Activated gamma-delta T cell treated with Interleukin-2 at 50 U/mL for 16 hours (primary cell): ENCODE measurements around the gene TUSC2.
A peak's percentile ranks its signal among the peaks of the same experiment; 100 is the strongest.

ENCODE experiments used
- DNase-seq: peaks from one replicate; pipeline ENCODE4 v3.0.0-alpha.2; 2020

TUSC2 gene

DNA sequence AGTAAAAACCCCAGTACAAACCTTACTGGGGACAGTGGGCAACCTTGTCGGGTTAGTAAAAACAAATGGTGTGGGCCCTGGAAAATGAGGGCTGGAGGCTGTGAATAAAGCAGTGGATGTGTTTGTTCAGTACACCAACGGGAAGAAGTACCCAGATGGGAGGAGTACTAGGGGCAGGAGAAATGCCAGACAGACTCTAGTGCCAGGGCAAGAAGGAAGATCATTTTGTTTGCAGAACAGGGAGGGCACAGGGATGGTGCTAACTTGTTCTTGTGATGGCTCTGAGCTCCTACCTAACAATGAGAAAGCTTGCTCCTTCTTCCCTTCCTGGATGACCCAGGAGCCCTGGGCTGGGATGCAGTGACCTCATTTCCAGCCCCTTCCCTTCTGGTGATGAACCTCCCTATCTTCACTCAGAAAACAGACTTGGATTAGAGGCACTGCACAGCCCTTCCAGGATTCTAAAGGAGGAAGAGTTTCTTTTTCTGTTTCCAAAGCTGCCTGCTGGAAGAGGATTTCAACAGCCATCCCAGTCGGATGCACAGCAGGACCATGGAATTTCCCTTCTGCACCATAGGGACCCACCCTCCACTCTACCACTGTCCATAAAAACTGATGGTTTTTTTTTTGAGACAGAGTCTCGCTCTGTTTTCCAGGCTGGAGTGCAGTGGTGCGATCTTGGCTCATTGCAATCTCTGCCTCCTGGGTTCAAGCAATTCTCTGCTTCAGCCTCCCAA is 6.5 kb upstream of the TUSC2 start:
- no peak for DNase-seq

DNA sequence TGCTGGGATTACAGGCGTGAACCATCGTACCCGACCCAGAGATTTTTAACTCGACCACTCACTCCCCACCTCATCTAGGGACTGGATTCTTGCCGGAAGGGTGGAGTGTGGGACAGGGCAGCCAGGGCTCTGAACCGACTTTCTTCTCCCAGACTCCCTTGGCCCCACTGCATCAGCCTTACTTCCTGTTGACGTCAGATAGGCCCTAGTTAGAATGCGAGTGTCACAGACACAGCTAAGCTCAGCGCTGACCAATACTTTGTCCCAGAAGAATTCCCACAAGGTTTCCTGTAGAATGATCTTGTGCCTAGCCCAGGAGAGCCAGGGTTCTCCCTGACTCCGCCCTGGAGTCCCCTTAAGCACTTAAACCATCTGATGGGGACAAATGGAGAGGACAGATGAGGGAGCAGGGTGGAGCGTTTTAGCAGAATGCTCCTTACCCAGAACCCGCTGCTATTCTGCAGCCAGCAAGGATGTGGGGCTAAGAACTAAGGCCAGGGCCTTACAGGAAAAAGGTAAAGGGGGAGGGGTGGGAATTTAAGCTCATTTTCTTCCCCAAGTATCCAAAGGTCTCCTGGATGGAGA is 5.8 kb upstream of the TUSC2 start:
- DNase-seq, result no peak

DNA sequence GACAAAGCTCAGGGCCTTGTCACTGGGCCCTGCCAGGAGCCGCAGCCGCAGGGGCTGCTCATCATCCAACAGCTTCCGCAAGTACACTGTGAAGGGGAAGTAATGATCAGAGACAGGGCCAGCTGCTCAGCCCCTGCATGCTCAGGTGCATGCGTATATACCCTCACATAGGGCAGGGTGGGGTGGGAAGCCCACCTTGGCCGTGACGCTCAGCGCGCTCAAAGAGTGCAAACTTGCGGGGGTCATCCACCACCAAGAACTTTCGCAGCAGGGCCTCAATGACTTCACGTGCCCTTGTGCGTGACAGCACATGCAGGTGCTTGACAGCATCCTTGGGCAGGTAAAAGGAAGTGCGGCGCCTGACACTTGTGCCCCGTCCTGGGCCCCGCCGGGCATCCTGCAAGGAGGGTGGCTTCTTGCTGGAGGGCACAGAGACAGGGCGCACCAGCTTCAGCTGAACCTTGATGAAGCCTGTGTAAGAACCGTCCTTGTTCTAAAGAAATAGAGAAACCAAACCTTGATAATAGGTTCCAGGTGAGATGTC is 3.4 kb upstream of the TUSC2 start:
- DNase-seq, result no peak

DNA sequence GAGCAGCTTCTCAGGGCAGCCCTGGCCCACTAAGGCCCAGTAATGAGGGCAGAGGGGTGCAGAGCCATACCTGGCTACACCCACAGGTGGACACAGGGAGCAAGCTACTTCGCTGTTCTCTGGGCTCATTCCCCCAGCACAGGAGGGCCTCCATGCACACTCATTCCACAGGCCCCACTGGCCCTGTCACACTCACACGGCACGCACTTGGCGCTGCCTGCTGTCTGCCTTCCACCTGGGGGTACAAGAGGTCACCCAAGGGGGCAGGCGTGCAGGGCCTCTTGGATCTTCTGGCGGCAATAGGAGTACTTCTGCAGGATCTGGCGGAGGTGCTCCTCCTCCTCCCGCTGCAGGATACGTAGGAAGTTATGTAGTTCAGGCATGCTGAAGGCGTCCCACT is 2.3 kb upstream of the TUSC2 start:
- no peak for DNase-seq

DNA sequence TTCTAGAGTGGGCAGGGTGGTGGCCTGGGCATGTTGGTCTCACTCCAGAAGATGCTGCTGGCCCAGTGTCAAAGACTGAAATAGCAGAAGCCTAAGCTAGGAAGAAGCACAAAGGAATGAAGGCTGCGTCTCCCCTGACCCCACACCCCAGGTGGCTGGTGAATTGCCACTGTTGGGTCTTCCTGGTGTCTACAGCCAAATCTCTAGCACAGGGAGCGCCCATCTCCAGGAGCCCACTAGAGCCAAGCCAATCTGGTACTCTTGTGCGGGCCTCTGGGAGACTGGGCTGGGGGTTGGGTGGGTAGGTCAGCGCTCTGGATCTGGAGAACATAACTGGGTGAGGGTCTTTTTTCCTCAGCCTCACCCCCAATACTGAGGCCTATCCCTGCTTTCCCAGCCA is 894 bp downstream of the TUSC2 start:
- DNase-seq, result no peak

DNA sequence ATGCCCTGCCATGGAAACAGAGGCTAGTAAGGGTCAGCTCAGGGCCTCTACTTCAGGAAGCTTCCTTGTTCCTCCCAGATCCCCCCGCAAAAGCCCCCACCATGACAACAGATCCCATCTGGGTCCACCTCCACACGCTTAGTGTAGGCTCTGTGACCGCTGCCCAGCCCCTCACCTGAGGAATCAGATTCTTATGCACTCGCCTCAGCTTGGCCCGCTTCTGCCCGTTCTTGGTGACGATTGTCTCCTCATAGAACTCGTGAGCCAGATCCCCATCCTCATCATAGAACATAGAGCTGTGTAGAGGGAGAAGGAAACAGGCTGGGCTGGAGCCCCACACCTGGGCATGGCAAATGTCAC is 1.9 kb downstream of the TUSC2 start:
- no peak for DNase-seq

DNA sequence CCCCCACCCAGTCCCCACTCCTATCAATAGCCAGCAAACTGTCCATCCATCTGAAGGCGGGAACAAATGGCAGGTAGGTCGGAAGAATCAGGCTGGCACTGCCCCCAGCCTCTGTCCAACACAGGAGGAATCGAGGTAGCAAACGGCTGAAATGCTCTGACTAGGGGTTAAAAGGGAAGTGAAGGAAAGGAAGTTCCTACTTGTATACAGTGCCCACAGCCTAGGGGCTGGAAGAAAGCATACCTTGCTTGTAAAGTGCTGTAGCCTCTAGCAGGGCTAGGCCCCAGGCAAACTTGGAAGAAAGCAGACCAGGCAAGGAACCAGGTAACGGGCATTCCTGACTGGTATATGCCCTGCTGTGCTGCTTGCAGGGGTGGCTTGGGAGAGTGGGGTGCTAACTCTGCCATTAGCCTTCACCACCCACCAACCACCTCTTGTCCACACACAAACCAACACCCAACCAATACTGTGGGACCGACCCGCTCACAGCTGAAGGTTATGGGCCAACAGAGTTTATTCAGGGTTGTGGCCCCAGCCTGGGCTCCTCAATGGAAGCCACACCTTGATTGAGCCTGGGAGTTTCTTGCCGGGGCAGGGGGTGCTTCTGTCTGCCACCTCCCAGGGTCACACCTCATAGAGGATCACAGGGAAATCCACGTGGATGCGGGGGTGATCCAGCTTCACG is 2.4 kb downstream of the TUSC2 start:
- no peak for DNase-seq

DNA sequence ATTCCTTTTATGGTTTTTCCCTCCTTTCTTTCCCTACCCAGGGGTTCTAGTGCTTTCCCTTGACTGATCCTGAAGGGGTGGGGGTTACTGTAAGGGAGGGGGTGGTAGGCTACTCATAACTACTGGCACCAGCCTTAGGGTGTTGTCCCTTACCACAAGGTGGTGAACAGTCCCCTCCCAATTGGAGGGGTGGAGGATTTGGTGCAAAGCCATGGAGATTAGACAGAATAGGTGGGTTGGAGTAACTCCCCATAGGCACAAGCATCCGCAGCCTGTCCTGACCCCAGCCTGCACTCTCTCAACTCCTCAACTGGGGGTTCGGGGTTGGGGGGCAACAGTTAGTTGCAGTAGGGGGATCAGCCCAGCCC is 2.9 kb downstream of the TUSC2 start:
- no peak for DNase-seq

DNA sequence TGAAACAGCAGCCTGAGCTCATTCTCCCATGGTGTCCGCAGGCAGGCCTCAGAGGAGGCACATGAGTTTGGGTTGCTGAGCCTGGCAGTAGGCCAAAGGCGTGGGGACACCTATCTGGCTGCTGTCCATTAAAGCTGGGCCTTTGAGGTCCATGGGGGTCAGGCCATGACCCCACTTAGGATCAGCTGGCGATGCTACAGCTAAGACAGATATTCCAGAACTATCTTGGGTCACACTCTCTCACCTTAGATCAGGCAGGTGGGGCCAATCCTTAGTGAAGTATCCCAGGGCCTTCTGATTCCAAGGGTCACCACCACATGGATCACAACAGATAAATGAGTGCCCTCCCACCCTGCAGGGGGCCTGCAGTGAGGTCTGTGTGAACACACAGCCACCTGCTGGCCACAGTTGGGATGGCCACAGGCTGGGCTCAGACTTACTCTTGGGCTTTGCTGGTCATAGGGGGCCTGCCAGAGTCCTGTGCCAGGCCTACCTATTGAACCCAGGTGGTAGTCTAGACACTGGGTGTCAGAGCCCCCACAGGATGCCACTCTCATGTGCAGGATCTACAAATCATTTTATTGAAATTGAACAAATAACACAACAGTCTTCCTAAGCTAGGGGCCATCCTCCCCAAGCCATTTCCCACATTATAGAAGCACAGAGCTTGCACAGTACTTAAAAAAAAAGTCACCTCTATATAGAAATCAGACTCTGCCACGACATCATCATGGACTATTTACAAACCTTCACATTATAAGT is 3.5 kb downstream of the TUSC2 start:
- peak; percentile 61 for DNase-seq

DNA sequence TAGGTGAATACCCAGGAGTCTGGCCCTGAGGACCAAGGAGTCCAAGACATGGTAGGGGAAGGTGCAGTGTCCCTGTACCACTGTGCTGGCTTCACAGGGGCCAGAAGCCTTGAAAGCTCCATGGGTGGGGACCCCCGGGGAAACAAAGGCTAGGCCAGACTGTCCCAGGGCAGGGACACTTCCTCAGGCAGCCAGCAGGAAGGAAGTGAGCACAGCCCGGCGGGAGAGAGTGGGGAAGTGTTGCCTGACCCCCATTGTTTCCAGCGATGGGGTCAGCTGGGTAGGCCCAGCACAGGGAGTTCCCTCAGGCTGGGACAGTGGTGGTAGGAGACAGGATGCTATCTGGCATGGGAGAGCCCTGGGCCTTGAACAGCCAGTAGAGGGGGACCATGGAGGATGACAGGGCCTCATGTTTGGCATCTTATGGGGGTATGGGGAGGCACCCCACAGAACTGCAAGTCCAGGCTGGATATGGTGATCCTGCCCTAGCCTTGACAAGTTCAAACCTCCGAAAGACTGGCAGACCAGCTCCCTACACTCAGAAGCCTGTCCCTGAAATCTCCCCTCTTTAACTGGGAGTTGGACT is 4.3 kb downstream of the TUSC2 start:
- no peak for DNase-seq

DNA sequence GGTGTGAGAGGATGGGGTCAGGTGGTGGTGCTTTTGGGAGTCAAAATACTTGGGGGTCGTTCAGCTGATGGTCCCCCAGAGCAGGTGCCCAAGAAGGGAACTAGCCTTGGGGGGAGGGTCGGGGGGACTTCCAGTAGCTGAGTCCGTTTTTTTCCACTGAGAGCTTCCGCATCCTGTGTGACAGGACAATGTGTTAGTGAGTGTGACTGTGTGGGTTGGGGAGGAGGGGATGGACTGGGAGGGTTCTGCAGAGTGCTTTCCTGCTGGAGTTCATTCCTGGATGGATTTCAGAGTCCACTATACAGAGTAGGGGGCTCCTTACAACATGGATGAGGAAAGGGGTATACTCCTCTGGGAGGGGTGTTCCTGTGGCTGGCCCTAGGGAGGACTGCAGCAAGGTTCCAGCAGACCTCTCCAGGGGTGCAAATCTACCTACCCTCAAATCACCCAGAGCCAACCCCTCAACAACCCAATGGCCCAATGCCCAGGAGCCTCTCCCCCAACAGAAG is 4.9 kb downstream of the TUSC2 start:
- DNase-seq, result no peak

DNA sequence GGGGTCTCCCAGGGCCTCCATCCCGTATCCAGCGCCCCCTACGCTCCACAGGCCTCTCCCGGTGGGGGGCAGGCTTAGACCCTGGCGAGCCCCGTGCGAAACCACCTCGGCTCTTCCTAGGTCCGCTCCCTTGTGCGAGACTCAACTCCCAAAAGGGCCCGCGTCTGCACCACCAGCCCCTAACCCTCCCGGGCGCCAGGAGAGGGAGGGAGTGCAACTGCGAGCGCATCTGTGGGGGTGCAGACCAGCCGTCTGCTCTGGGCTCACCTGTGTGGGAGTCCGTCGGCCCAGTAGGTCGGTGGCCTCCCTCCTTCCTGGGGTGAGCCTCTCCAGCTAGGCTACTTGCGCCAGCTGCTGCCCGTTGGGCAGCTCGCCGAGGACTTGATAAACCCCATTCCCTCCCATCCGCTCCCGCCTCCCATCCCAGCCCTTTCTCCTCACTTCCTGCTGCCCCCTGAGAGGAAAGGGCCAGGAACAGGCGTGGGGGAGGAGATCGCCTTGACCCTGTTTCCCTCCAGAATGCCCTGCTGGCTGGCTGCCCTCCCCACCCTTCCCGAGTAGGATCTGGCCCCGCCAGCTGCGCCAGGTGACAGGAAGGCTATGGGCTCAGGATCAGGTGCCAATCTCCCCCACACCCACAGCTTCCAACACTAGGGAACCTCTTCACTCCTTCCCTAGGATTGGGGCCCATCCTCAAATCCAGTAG is 5.5 kb downstream of the TUSC2 start, which contains the start of gene HYAL2:
Gene HYAL2 (minus strand): TSS at position 360 of the 706 bp plus-strand sequence. CDS start 2,256 bp downstream, outside the sequence.
- no peak for DNase-seq

DNA sequence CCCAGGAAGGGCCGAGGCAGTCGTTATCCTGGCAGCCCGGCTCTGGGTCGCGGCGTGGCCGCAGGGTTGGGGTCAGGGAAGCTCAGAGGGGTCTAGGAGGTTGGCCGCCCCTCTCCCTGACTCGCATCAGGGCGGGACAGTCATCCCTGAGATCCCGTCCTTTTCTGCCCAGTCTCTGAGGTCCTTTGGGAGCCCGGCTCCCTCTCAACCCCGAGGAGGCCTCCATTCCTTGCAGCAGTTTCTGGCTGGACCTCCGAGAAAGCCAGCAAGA is 6.0 kb downstream of the TUSC2 start:
- DNase-seq, result no peak

DNA sequence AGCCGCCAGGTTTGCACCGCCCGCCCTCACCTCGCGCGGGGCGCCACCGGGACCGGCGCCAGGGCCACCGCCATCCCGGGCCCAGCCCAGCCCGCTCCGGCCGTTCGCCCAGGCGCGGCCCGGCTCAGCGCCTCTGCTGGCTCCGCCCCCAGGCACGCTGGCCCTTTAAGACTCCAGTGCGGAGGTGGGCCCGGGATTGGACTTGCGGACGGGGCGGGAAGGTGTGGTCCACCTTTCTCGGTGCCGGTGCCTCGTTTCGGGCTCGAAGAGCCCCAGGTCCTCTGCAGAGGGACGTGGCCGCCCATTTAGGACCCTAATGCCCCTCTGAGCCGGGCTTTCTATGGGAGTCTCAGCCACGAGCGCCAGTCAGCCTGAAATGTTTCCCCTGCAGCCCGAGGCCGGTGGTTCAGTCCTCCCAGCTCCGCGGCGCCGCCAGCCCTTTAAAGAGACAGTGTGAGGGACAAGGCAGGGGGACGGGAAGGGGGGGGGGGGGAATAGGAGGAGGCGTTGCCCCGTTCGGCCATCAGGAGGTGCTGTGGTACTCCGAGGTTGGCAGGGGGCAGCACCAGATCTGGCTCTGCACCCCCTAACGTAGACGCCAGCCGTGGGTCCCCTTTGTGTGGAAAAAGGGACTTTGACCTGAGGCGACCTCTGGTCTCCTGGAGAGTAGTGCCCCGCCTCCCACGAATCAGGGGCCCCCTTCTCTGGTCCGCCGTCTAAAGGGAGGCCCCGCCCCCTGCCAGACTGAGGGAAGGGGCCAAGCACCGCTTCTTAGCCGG is 6.5 kb downstream of the TUSC2 start:
- peak; percentile 74 for DNase-seq

DNA sequence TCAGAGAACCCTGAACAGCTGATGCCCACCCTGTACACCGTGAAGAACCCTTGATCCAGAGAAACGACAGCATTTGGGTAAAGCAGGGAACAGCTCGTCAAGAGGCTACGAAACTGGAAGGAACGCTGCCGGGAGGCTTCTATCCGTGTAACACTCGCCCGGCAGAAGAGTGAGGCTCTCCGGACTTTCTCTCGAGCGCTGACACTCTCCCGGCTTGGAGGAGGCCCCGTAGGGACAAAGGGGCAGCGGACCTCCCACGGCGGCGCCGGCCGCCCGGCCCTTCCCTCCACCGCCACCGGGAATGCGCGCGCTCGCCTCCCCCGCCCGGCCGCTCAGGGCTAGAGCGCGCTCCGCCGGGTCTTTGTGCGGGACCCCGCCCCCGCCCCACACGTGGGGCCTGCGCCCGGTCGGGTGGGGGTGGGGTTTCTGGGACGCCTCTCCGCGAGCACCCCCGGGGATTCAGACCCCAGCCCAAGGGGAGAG is 7.1 kb downstream of the TUSC2 start:
- DNase-seq, result peak; percentile 44

DNA sequence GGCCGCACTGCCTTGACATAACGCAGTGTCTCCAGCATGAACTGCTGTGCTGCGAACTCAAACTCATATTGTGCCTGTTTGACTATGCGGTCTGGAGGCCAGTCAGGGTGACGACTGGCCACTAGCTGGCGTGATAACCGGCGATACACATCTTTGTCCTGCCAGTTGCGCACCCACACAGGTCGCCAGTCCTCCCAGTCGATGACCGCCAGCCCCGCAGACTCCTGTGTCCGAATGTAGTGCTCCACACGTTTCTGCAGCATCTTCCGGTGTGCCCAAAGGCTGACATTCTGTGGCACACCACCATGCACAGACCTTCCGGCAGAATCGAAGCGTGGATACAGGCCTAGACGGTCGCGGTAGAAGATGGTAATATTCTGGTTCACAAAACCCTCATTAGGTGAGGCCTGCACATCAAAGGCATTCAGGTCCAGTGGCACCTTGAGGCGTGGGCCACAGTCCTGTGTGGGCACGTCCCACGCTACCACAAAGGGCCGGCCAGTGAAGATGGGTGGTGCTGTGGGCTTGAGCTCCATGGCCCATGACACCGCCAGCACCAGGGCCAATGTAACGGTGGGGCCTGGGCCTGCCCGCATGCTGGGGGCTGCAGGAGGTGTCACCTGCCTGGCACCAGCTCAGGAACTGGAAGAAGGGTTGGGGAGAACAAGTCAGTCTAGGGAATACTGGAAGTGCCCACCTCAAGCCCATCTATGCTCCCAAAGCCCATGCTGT is 8.0 kb downstream of the TUSC2 start:
- no peak for DNase-seq

DNA sequence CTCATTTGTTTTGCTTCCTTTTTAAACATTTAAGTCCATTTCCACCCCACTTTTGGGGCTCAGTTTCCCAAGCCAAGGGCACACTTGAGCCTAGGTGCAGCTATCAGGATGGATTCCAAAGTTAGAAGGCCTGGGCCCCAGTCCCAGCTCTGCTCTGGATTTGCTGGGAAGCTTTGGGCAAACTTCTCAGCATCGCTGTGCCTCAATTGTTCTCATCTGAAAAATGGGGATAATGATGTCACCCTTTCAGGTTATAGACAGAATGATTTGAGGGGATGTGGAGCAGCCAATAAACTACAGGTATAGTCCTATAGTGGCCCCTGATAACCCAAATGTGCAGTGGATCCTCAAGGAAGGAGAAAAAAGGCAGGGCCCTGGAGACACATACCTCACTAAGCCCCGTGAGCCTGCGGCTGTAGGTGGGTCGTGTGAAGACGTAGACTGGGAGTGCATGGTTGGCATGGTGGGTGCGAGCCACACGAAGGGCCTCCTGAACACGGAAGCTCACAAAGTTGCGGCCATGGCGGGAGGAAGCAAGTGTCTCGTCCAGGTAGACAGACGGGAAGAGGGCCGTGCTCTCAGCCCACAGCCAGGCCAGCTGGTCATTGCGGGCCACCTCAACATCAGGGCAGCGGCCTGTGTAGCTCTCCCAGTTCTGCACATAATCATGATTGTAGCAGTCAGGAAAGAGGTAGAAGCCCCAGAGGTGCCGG is 8.7 kb downstream of the TUSC2 start:
- DNase-seq, result no peak

DNA sequence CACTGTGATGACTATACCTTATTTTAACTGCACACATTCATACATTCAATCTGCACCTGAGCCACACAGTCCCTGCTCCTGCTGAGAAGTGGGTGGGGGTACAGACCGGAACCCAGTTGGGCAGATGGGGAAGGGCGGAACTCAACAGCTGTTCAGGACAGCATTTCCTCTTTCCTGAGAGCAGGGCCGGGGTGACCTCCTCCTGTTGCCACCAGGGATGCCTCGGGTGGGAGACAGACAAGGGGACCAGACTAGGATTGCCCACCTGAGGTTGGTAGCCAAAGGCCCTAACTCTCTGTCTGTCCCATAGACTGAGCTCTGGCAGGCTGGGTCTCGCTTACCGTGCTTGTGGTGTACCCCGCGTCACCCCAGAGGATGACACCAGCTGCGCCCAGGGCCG is 9.4 kb downstream of the TUSC2 start:
- DNase-seq, result no peak

DNA sequence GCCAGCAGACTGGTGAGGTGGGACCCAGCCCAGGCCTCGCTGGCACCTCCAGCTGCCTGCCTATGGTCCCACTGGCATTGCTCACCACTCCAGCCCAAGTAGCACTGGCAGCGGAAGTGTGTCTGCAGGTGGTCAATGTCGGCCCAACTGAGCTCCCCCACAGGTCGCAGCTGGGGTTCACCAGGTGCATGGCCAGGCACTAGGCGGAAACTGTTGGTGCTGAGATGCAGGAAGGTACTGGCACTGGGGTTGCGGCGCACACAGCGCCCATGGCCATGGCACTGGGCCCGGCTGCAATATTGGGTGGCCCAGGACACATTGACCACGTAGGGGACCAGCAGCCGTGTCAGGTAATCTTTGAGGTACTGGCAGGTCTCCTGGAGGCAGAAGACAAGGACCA is 9.9 kb downstream of the TUSC2 start:
- DNase-seq, result no peak

DNA sequence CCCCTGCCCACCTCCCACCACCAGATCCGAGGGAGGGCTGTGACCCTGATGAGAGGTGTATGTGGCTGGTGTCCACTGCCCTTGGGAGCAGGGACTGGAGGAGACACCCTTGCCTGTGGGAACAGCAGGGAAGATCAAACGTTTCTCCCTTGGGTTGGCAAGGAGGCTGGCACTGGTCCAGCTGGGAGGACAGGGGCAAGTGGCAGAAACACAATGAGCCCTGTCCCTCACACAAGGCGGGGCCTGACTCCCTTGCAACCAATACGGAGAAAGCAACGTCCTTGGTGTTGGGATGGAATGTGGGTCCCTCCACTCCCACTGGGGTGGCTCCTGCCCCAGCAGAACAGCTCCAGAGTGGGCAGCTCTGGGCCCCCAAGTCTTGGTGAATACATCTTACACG is 10.7 kb downstream of the TUSC2 start:
- no peak for DNase-seq
